Activated naive CD4-positive, alpha-beta T cell treated with anti-CD3 and anti-CD28 coated beads, Interleukin-2, amount 50 U/mL, for 16 hours (primary cell): ENCODE data around the gene SCGB1C2.
A peak's percentile ranks its signal among the peaks of the same experiment; 100 is the strongest.

Source experiments
- DNase-seq: peaks from one replicate; pipeline ENCODE4 v3.0.0-alpha.2; 2020

The SCGB1C2 gene

DNA sequence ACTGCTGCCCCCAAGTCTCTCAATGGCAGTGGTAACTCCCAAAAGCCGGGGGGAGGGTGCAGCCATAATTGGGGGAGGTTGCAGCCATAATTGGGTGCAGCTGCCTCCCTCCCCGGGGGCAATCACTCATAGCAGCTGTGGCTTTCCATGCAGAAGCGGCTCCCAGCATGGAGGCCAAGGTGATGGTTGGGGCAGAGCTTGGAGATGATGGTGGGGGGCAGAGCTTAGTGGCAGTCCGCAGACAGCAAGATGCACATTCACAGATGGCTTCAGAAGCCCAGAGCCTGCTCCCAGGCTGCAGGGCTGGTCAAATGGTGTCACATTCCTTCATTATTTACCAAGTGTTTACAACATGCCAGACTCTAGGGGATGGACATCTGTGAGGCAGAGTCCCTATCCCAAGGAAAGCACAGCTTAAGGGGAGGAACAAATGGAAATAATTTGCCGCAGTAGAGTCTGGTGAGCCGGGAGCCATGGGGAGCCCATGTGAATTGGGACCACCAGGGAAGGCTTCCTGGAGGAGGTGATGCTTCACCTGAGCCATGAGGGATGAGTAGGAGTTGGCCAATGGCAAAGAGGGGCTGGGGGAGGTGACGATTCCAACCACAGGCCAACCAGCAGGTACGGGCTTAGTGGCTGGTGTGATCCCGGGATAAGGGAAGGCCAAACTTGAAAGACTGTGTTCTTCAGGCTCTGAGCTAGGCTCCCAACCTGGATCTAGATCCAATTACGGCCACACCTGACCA, 36.0 kb downstream of the SCGB1C2 start:
- no peak for DNase-seq

- DNase-seq = no peak
Observed at GRCh38 chr17:177155-177554, 39.8 kb downstream of the SCGB1C2 start.

DNA sequence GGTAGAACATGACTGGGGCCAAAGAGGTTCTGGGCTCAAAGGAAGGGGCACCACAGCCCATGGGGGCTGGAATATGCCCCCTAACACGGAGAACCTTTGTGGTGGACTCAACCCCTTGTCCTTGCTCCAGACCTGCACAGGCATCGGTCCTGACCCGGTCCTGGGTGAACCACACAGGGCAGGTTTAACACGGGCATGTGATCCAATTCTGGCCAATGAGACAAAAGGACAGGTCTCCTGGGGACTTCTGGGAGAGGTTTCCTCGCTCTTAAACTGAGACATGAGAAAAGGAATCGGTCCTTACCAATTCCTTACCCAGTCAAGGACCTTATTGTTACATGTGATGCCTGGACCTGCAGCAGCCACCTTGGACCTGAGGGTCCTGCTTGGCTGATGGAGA, 40.4 kb downstream of the SCGB1C2 start:
- DNase-seq = no peak

GRCh38 chr17:178292-179065, 41.1 kb downstream of the SCGB1C2 start:
- no peak for DNase-seq

DNA sequence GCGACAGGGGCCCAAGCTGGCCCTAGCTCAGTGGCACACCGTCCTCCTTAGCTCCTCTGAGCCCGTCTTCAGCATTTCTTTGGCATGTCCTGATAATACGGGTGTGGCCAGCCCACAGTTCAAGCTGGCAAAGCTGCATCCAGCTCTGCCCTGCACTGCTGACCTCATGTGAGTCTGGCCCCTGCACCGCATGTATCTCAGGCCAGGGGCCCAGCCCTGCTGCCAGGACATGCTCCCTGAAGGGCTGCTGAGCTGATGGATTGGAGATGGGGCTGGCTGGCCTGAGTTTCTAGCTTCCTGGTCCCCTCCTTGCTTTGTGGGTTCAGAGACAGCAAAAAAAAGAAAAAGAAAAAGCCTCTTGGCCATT, 41.7 kb downstream of the SCGB1C2 start:
- DNase-seq = no peak

DNA sequence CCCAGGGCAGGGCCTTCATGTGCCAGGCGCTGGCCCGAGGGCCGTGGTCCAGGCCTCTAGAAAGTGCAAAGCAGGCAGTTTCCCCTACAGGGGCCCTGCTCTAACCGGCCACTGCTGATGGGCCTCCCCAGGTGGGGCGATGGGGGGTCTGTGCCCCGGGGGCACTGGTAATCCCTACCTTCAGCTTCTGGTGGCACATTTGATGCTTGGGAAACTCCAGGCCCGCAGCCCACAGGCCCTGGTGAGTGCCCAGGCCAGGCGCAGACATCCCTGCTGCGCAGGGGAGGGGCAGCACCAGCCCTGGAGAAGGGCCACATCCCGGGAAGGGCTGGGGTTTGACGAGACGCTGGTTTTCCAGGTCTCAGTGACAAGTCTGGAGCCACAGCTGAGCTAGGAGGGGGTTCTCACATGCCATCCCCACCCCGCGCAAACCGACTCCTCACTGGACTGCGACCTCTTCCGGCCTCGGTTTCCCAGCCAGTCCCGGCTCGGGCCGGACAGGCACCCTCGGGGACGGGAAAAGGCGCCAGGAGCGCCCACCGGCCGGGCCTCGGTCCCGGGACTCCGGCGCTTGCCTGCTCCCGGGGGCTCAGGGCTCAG, 42.5 kb downstream of the SCGB1C2 start:
- no peak for DNase-seq

- no peak for DNase-seq
Observed at GRCh38 chr17:180381-181244, 43.2 kb downstream of the SCGB1C2 start.

GRCh38 chr17:181245-182049, 44.1 kb downstream of the SCGB1C2 start, which contains the start of gene DOC2B:
Gene DOC2B, minus strand, starts transcription at chr17:181650. Its CDS starts 171 bp downstream, at chr17:181479.
- peak; percentile 39 for DNase-seq

GRCh38 chr17:182050-182751, 44.8 kb downstream of the SCGB1C2 start:
- no peak for DNase-seq

- DNase-seq = no peak
Observed at GRCh38 chr17:183021-183420, 45.7 kb downstream of the SCGB1C2 start.

GRCh38 chr17:185445-186138, 48.2 kb downstream of the SCGB1C2 start:
- peak; percentile 37 for DNase-seq

GRCh38 chr17:187130-187529, 49.8 kb downstream of the SCGB1C2 start:
- no peak for DNase-seq
